AG04449 (cell line): Measurements from ENCODE around the gene EHMT1.

ENCODE experiments used
- CTCF ChIA-PET: fragments of 350-600 bp; formaldehyde crosslinking; extraction: SDS; loops from one replicate; lab custom pipeline; 2021; ENCODE audit warnings: antibody characterized with exemption; lab: Yijun Ruan, JAX
- POLR2A ChIA-PET: fragments of 400-600, 350-600 bp; formaldehyde crosslinking; extraction: SDS; loops from one replicate; lab custom pipeline; 2020; ENCODE audit warnings: antibody characterized with exemption, inconsistent platforms; lab: Yijun Ruan, JAX
- DNase-seq: peaks from one replicate; pipeline ENCODE4 v3.0.0-alpha.2; 2010; ENCODE audit warnings: low read depth, low spot score
- H3K4me3 ChIP-seq: 2 replicates; pipeline ENCODE4 v1.5.1; 2011; ENCODE audit warnings: low read depth, mild to moderate bottlenecking, control low read depth, low read length
- CTCF ChIP-seq: IDR thresholded peaks from one replicate; pipeline ENCODE4 v1.5.1; 2011; ENCODE audit warnings: mild to moderate bottlenecking, moderate library complexity, low read length, control low read depth, inconsistent platforms; ENCODE audit not compliant: insufficient read depth; ENCODE audit errors: missing control alignments

EHMT1 gene

DNA sequence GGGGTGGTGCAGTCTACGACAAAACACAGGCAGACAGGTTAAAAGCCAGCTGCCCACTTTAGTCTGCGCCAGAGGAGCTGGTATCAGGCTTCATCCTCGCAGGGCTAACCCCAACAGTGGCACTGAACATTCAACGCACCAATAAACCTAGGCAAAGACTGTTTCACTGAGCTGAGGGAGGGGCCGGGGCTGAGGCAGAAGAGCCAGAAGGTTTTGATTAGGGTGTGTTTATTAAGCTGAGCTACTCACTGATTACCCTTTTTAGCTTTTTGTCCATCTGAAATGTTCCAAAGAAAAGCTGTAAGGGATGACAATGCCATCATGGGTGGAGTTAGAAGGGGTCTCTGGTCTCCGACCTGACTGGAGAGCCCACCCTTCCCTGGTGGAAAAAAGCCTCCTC is 29.9 kb upstream of the EHMT1 start:
- CTCF ChIA-PET, result interaction anchor here (1.0 to 6.3 kb wide), 4 partner anchors 10 to 54 kb away, joined by 3 to 91 read pairs (median 3); partner anchors contain the start of gene DPH7
- POLR2A ChIA-PET, result interaction anchor here (1.1 kb wide), 1 partner anchor 11 kb away, joined by 4 read pairs; no protein-coding TSS in a partner anchor
- TF ChIP-seq CTCF, result no peak
- peak overlapping the region; percentile 70 for H3K4me3 ChIP-seq
- DNase-seq, result no peak

- POLR2A ChIA-PET, result interaction anchor here (1.1 kb wide), 1 partner anchor 12 kb away, joined by 4 read pairs; no protein-coding TSS in a partner anchor
- peak overlapping the region; percentile 70 for H3K4me3 ChIP-seq
- CTCF ChIA-PET, result interaction anchor here (6.3 kb wide), 1 partner anchor 11 kb away, joined by 91 read pairs; the partner anchor contains the start of gene DPH7
- TF ChIP-seq CTCF, result no peak
- DNase-seq, result no peak
Measured at GRCh38 chr9:137589441-137590122, 29.2 kb upstream of the EHMT1 start.

DNA sequence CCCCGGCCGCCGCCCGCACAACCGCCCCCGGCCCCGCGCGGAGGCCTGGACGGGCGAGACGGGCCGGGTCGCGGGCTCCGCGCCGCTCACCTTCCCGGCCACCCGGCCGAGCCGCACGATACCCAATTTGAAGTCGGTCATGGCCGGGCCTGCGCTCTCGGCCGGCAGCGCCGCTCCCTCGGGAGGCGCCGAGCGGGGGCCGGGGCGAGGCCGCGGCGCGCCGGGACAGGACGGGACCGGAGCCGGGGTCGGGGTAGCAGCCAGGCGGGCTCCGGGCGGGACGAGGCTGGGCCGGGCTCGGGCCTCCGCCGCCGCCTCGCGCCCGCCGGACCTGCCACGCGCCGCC is 28.7 kb upstream of the EHMT1 start:
- peak overlapping the region; percentile 70 for H3K4me3 ChIP-seq
- no peak for TF ChIP-seq CTCF
- DNase-seq, result no peak
- ChIA-PET CTCF (interaction anchor here (6.3 kb wide), 1 partner anchor 11 kb away, joined by 91 read pairs; the partner anchor contains the start of gene DPH7), POLR2A (no interaction called here)

DNA sequence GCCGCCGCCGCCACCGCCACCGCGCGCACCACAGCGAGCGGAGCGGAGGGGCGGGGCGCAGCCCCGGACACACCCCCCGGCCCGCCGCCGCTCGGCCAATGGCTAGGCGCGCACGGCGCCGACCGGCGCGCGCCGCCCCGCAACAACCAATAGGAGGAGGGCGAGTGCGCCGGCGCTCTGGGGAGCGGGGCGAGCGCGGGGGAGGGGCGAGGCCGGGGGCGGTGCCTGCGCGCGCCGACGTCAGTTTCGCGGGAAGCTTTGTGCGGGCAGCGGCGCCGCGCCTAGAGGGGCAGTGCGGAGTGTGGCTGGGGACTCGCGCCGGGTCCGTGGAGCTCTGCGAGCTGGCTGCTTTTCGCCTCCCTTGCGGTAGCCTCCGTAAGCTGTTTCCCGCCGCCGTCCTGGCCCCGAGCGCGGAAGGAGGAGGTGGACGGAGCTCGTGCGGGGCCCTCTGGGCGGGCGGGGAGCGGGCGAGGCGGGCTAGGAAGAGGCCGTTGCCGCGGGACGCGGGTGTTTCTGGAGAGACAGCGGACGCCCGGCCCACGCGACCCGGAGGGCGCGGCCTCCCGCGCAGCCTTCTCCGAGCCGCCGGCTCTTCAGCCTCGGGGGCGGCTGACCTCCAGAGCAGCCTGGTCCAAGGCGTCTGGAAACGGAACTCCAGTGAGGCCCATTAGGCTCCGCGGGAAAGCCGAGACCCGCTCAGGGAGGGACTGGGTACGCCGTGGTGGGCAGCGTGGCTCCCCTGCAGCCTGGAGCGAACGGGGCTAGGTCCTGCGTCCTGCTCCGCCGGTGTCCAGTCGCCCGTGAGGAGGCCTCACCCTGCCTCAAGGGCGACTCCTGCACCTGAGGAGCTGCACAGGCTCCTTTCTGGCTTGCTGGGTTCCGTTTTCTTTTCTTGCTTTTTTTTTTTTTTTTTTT is 28.1 kb upstream of the EHMT1 start, which contains the start of gene ZMYND19:
Gene ZMYND19, minus strand, starts transcription at position 44 of the 915 bp plus-strand sequence. CDS start 249 bp downstream, outside the sequence.
- no peak for TF ChIP-seq CTCF

GRCh38 chr9:137592767-137593166 is 26.0 kb upstream of the EHMT1 start:
- CTCF ChIA-PET, result interaction anchor here (1.0 to 1.3 kb wide), 3 partner anchors 11 to 291 kb away, joined by 3 to 4 read pairs (median 3); partner anchors contain the start of gene NRARP
- POLR2A ChIA-PET, result no interaction called here

More for the DNA sequence above, 28.1 kb upstream of the EHMT1 start, which contains the start of gene ZMYND19:
- DNase-seq, result no peak
- POLR2A ChIA-PET, result interaction anchor here (0.5 to 0.8 kb wide), 2 partner anchors 28 to 234 kb away, joined by 3 to 4 read pairs; partner anchors contain the start of gene EHMT1
- H3K4me3 ChIP-seq, result peak within 1 kb of the TSS; percentile 82
- CTCF ChIA-PET, result interaction anchor here (2.1 to 6.3 kb wide), 2 partner anchors 12 kb away, joined by 6 to 91 read pairs; partner anchors contain the start of gene DPH7

More at GRCh38 chr9:137592767-137593166, 26.0 kb upstream of the EHMT1 start:
- no peak for DNase-seq
- no peak for TF ChIP-seq CTCF
- no peak overlapping the region for H3K4me3 ChIP-seq
